NK-92 treated with Interleukin-12 subunit alpha and Interleukin-12 subunit beta, amount 100 ng/mL, for 24 hours (cell line): ENCODE measurements around the gene PARVB.

Experiments
- DNase-seq: peaks from one replicate; lab custom pipeline; 2025; lab: John Stamatoyannopoulos, UW

PARVB gene

GRCh38 chr22:44185237-44186120 is 161.4 kb downstream of the PARVB start:
- no peak for DNase-seq

GRCh38 chr22:44186121-44186510 is 162.0 kb downstream of the PARVB start:
- DNase-seq: no peak

GRCh38 chr22:44186737-44187136 is 162.6 kb downstream of the PARVB start:
- DNase-seq: no peak

- DNase-seq: no peak
Observed at GRCh38 chr22:44187652-44188230, 163.6 kb downstream of the PARVB start.

- DNase-seq: no peak
Observed at GRCh38 chr22:44188316-44188715, 164.2 kb downstream of the PARVB start.

- no peak for DNase-seq
Observed at GRCh38 chr22:44188986-44189630, 165.0 kb downstream of the PARVB start.

- no peak for DNase-seq
Observed at GRCh38 chr22:44190381-44190976, 166.4 kb downstream of the PARVB start.

GRCh38 chr22:44191036-44191454 is 166.9 kb downstream of the PARVB start:
- no peak for DNase-seq

- DNase-seq: peak; percentile 8
Observed at GRCh38 chr22:44192098-44192815, 168.2 kb downstream of the PARVB start.

GRCh38 chr22:44192816-44193534 is 168.9 kb downstream of the PARVB start:
- no peak for DNase-seq

GRCh38 chr22:44193535-44193891 is 169.4 kb downstream of the PARVB start:
- no peak for DNase-seq

GRCh38 chr22:44194569-44194968 is 170.5 kb downstream of the PARVB start:
- DNase-seq: no peak

- no peak for DNase-seq
Observed at GRCh38 chr22:44195189-44195871, 171.2 kb downstream of the PARVB start.

- DNase-seq: no peak
Observed at GRCh38 chr22:44196241-44196640, 172.1 kb downstream of the PARVB start.

- DNase-seq: no peak
Observed at GRCh38 chr22:44196731-44197131, 172.6 kb downstream of the PARVB start.

GRCh38 chr22:44197271-44197670 is 173.2 kb downstream of the PARVB start:
- no peak for DNase-seq

GRCh38 chr22:44199164-44199563 is 175.1 kb downstream of the PARVB start:
- no peak for DNase-seq

- DNase-seq: no peak
Observed at GRCh38 chr22:44199866-44200265, 175.8 kb downstream of the PARVB start.

- DNase-seq: no peak
Observed at GRCh38 chr22:44200451-44200850, 176.3 kb downstream of the PARVB start.

GRCh38 chr22:44200855-44201550 is 176.9 kb downstream of the PARVB start:
- no peak for DNase-seq
